ENCODE results near the gene G3BP2.

Gene G3BP2

DNA sequence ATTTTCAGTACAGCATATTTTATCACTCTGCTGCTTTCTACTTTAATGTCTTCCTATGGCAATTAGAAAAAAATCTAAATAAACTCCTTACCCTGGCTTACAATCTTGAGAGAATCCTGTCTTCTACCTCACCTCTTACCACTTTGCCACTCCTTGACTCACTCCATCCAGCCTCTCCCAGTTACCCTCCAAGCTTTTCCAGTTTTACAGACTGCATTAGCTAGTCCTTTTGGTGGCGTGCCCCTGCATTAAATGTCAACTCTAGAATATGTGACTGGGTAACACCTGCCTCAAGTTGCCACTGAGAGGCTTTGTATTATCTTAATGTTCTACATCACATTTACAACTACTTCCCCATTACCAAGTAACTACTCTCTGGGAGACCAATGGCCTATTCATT, 35.4 kb downstream of the G3BP2 start:
- DNase-seq (ENCODE audit: low read depth in 2 of 2), result no peak

DNA sequence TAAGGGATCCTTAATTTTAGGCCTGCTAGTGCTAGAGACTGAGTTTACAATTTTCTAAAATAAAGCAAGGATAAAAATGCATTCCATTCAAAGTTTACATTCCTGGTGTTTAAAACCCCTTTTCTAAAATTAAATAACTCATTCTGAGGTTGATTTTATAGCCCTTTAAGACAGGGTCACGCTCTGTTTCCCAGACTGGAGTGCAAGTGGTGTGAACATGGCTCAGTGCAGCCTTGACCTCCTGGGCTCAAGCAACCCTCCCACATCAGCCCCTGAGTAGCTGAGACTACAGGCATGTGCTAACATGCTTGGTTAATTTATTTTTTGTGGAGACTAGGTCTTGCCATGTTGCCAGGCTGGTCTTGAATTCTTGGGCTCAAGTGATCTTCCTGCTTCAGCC, 36.0 kb downstream of the G3BP2 start:
- no peak for DNase-seq (ENCODE audit: low read depth in 2 of 2)

DNA sequence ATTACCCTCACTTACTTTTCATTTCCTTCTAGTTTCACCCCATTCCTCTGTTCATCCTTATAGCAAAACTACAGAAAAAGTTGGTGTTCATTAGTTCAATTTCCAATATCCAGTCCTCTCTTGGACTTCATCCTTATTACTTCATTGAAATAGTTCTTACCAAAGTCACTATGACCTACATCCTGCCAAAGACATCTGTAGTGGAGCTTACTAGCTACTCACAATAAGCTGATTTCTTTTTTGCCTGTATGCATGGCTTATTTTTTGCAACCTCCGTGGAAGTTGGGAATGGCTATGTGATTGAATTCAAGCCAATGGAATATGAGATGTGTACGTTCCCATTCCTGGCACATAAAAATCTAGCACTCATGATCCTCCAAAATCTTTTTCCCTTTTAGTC, 38.3 kb downstream of the G3BP2 start:
- no peak for DNase-seq (ENCODE audit: low read depth in 2 of 2)

DNA sequence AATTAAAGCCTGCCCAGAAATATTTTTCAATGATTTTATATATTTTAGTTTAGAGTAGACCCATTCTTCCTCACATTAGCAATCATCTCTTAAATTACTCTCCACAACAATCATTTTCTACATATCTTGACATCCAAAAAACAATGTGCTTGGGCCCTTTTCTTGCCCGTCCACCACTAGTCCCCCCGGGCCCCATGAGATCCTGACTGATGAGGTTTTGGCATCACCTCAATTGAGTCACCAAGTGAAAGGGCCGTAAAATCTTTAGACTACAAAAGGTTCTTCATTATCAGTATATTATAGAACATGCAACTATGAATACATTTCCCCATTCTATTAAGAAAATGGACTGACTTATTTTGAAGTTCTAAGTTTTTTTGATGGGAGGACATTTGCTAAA, 38.9 kb downstream of the G3BP2 start:
- DNase-seq (ENCODE audit: low read depth in 2 of 2), result no peak

DNA sequence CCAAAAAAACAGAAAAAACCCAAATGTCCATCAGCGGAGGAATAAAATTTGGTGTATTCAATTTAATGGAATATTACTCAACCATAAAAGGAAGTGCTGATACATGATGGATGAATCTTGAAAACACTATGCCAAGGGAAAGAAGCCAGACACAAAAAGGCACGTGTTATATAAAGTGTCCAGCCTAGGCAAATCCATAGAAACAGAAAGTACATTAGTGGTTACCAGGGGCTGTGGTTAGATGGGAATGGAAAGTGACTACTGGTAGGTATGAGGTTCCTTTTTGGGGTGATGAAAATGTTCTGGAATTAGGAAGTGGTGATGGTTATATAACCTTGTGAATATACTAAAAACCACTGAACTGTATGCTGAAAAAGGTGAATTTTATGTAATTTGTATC, 39.4 kb downstream of the G3BP2 start:
- DNase-seq (ENCODE audit: low read depth in 2 of 2), result no peak

DNA sequence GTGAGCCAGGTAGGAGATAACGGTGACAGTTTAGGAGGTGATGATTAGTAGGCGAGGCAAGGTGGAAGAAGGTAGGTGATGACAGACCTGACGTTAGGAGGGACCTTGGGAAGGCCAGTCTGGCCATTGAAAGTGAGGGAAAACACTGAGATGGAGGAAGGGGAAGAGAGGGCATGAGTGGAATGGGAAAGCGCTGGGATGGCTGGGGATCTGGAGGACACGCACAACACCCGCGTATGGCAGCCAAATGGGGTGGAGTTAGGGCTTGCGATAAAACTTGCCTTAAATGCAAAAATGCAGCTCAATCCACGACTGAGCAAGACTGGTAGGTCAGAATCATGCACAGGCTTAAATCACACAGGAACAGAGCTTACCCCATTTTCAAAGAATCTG, 42.3 kb downstream of the G3BP2 start:
- DNase-seq (ENCODE audit: low read depth in 2 of 2), result no peak

DNA sequence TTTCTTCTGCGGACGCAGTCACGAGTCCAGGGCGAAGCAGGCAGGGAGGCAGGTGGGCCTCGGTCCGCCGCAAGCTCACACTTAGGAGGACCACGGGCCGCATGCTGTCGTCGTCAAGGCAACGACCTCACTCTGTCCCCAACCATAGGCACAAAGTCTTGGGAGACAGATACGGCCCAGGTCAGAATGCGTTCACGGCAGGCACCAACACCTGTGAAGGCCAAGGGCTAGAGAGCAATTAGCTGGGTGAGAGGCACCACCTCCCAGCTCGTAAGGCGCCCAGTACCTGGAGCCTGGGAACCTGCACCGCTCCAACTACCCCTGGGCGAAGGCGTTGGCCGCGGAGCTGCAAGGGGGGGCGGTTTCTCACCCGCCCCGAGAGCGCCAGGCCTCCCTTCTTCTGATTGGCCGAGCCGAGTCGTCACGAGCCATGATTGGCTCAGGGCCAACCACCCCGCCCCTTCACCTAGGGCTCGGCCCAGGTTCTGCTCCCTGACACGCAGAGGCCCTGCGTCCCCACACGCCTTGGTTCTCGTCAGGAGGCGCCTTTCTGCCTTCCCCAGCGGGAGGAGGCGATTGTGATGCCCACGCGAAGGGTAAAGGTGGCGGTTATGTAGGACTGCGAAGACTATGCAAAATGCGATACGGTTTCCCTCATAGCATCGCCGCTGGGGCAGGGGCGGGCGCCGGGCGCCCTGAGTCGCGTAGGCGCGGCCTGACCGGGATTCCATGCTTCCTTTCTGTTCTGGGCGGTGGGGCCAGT, 42.9 kb downstream of the G3BP2 start, which contains the start of gene CDKL2:
Gene CDKL2, minus strand, starts transcription at position 355 of the 763 bp plus-strand sequence. CDS start 4,540 bp downstream, outside the sequence.
- peak; percentile 78 to 87 for DNase-seq (ENCODE audit: low read depth in 2 of 2)

DNA sequence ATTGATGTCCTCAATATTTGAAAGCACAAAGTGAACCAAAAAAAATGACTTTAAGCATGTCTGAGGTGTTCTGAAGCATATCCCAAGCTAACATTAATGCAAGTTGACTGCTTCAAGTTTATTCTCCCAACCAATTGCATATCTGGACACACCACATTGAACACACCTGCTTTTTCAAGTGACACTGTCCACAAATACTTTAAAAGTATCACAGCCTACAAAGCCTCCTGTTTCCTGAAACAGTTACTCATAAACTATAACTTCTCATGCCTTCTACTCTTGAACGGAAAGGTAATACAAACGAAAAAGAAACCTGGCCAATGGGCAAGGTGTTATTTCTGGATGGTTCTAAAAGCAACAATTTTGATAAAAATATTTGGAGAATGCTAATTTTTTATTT, 44.0 kb downstream of the G3BP2 start:
- DNase-seq (ENCODE audit: low read depth in 2 of 2), result no peak

DNA sequence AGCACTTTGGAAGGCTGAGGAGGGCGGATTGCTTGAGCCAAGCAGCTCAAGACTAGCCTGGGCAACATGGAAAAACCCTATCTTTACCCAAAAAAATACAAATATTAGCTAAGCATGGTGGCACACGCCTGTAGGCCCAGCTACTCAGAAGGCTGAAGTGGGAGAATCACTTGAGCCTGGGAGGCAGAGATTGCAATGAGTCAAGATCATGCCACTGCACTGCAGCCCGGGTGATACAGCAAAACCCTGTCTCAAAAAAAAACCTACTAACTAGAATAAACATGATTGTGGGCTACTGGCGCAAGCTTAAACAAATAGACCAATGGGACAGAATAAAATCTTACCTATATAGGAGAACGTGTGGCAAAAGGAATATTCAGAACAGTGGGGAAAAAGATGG, 50.2 kb downstream of the G3BP2 start:
- no peak for DNase-seq (ENCODE audit: low read depth in 2 of 2)

DNA sequence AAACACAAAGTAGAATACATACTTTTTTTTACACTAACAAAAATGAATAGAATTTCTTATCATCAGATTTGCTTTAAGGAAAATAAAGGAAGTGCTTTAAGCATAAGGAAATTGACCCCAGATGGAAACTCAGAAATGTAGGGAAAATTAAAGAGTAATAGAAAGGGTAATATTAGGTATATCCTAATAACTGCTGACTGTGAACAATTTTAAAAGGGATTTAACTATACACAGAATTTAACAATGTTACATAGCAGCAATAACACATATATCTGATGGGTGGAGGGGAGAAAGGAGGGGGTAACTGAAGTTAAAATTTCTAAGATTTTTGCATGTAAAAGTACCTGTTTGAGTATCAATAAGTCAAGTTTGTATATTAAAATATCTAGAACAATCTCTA, 51.5 kb downstream of the G3BP2 start:
- no peak for DNase-seq (ENCODE audit: low read depth in 2 of 2)

DNA sequence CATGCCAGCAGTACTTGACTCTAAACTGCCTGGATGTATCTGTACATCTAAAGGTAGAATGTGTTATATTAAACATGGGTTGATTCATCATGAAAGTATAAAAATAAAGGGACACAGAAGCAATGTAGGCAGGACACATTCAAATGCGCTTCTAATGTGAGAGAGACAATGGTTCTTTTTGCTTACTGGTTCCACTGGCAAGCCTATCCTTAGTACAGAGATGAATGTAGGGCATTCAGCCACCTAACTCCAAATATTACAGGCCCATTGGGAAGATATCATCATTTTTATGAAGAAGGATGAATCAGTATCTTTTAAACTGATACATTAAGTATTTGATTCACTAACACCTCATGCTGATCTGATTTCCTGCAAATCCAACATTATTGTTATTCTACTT, 60.9 kb downstream of the G3BP2 start:
- no peak for DNase-seq (ENCODE audit: low read depth in 2 of 2)

DNA sequence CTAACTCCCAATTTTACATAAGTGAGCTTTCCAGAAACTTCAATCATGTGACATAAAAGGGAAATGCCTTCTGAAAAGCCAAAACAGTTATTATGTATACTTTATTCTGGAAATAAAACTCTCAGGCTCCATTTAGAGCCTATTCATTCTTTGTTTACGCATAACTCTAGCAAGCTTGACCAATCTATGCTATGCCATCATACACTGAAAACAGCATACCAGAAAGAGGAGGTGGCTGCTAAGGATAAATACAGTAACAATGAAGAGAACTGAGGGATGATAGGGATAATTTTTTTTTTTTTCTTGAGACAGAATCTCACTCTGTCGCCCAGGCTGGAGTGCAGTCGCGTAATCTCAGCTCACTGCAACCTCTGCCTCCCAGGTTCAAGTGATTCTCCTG, 67.3 kb downstream of the G3BP2 start:
- no peak for DNase-seq (ENCODE audit: low read depth in 2 of 2)

DNA sequence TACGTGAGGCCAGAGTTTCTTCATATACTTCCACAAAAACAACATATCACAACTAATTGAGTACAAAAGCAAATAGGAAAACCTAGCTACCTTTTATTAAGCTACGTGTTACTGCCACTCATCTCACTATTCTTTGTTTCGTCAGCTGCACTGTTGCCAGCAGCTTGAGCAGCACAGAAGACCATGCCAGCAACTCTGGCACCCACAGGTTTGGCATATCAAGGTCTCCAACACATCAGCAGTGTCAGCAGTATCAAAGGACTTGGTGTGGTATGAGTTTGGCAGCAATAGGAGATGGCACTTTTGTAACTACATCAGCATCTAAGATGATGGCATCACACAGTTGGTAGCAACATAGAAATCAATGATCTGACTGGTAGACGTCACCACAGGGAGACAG, 73.6 kb downstream of the G3BP2 start:
- no peak for DNase-seq (ENCODE audit: low read depth in 2 of 2)

DNA sequence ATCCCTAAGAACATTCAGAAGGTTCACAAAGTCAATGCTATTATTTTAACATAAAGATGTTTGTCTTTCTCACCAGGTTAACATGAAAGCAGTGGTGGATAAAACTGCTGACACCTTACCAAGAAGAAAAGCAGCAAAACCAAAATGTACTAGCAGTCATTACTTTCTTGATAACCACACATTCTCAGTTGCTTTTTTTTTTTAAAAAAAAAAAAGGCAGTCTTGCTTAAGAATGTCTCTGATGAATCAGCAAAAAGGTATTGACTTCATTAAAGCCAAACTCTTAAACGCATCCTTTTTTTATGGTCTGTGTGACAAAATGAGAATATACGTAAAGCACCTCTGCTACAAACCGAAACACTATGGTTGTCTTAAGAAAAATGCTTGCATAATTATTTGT, 74.8 kb downstream of the G3BP2 start:
- no peak for DNase-seq (ENCODE audit: low read depth in 2 of 2)

DNA sequence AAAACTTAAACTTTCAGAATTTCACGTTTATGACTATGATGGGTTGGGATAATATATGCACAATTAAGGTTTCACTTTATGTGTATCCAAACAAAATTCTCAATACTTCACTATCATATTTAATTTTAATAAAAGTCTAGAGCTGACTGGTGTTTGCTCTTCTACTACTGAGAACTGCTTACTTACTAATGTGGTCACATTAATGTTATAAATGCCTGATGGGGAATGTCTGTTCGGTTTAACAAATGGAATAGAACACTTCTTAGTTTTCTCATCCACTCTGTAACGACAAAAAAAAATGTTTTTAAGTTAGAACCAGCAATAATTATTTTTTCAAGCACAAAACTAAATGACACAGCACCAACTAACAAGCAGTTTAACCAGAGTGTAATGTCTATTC, 77.2 kb downstream of the G3BP2 start:
- no peak for DNase-seq (ENCODE audit: low read depth in 2 of 2)

DNA sequence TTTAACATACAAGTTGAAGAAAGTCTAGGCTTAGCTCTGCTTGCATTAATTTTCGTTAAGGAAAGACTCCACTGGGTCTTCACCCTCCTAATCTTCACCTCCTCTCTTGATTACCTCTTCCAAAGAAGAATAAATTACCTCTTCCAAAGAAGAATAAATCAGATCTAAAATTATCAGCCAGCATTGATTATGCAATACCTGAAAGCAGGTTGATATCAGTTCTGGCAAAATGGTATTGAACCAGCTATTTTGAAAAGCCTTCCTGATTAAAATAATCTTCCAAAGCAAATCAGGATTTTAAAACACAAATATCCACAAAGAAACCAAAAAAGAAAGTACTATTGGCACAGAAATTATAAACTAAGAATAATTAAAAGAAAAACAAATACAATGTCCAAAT, 79.8 kb downstream of the G3BP2 start:
- no peak for DNase-seq (ENCODE audit: low read depth in 2 of 2)

Measured in stimulated activated CD4-positive, alpha-beta T cell treated with anti-CD3 and anti-CD28 coated beads, Interleukin-15, amount 100 ng/mL, for 48 hours (primary cell).